ENCODE data around the gene SMIM38. TPM values are rescaled to one million over a fixed set of nuclear protein-coding genes. Genes with fewer than 3 reads are reported as not detected.
A peak's percentile ranks its signal among the peaks of the same experiment; 100 is the strongest.

SMIM38 gene
- total and polyA plus RNA-seq, 2 experiments from 2014 or later: 0.38 TPM; not detected in 1

- H3K9me3 Mint-ChIP-seq: peaks cover 40% of the 10 kb centered on the region
- no peak overlapping the region for H3K4me2 ChIP-seq
- no peak overlapping the region for H3K27ac ChIP-seq (ENCODE audit: low read depth)
- H4K20me1 ChIP-seq (replicated peaks; ENCODE audit: insufficient read depth): no peaks in the 10 kb centered on the region
- H3K36me3 ChIP-seq (ENCODE audit: insufficient read depth): no peaks in the 10 kb centered on the region; the same call in 1 of the 2 replicates
- peaks cover 25% of the 10 kb centered on the region for H3K36me3 Mint-ChIP-seq (ENCODE audit: low read depth)
- peaks cover 22% of the 10 kb centered on the region for H3K4me1 Mint-ChIP-seq
- H3K27me3 Mint-ChIP-seq (ENCODE audit: insufficient read depth, low read depth, poor library complexity): peaks cover 10% of the 10 kb centered on the region
- H3K4me3 ChIP-seq: no peak overlapping the region
- H3K4me3 Mint-ChIP-seq: no peak overlapping the region
- DNase-seq (ENCODE audit: low spot score) (no peak), ATAC-seq (no peak)
- H3K27ac Mint-ChIP-seq: peak overlapping the region; percentile 64; the same call in 1 of the 2 replicates
- TF ChIP-seq CREB1 (CRISPR knock-in tag; IDR thresholded peaks at IDR 0.05; ENCODE audit: low read depth) (no peak), NANOG (IDR thresholded peaks at IDR 0.05; ENCODE audit: borderline replicate concordance) (no peak), ETS1 (IDR thresholded peaks at IDR 0.05) (no peak), REST (IDR thresholded peaks at IDR 0.05; ENCODE audit: unreplicated experiment) (no peak), STAT1 (IDR thresholded peaks at IDR 0.05; ENCODE audit: unreplicated experiment) (no peak), ZNF331 (CRISPR knock-in tag; IDR thresholded peaks at IDR 0.05; ENCODE audit: low read depth) (no peak), EZH2phosphoT487 (IDR thresholded peaks at IDR 0.05; ENCODE audit: unreplicated experiment) (no peak), CTCF (conservative IDR thresholded peaks at IDR 0.05; ENCODE audit: low read depth in 2 of 2) (no peak), EZH2 (IDR thresholded peaks at IDR 0.05; ENCODE audit: low read depth, unreplicated experiment) (no peak), ZNF462 (CRISPR knock-in tag; IDR thresholded peaks at IDR 0.05) (no peak), POLR2AphosphoS5 (IDR thresholded peaks at IDR 0.05; ENCODE audit: low read depth) (no peak), ZNF114 (CRISPR knock-in tag; IDR thresholded peaks at IDR 0.05) (no peak), JUNB (IDR thresholded peaks at IDR 0.05; ENCODE audit: unreplicated experiment) (no peak)
- H3K4me1 ChIP-seq (ENCODE audit: insufficient read depth): peaks cover 17% of the 10 kb centered on the region
- H3F3A ChIP-seq (replicated peaks; ENCODE audit: low read depth): no peaks in the 10 kb centered on the region
- no peaks in the 10 kb centered on the region; the same call in 1 of the 2 replicates for H3K9me2 ChIP-seq (ENCODE audit: insufficient read depth)
- H3K79me2 ChIP-seq (replicated peaks; ENCODE audit: insufficient read depth): no peaks in the 10 kb centered on the region
- H3K27me3 ChIP-seq (ENCODE audit: insufficient read depth): no peaks in the 10 kb centered on the region
- H2AFZ ChIP-seq: no peak overlapping the region
These were observed 6.9 kb upstream of the SMIM38 start for GRCh38 chr11:69148806-69149205.

All from GM23338 (cell line).